ENCODE results near the gene DDR1. TPM values are rescaled to one million over a fixed set of nuclear protein-coding genes. Genes with fewer than 3 reads are reported as not detected.
"Not testable (repeated sequence)": the region's sequence is repeated elsewhere in the genome, so short reads cannot be mapped to it uniquely, and the experiment has no call there.

DDR1 gene
- total and polyA plus RNA-seq, 4 donors, result 6.8 to 32.0 (median 22.5) TPM

- peak overlapping the region; percentile 33 to 72 for H3K27ac ChIP-seq (ENCODE audit: low read depth in 1 of 2, low read length in 2 of 2)
- no peaks in the 10 kb centered on the region for H3K4me1 ChIP-seq (ENCODE audit: control insufficient read depth in 1 of 2, insufficient read depth in 2 of 2, low read length in 2 of 2)
- H3K27me3 ChIP-seq (ENCODE audit: control insufficient read depth in 1 of 2, insufficient read depth in 2 of 2, low read length in 1 of 2), result no peaks in the 10 kb centered on the region
- DNase-seq (no peak), ATAC-seq (ENCODE audit: low FRiP score) (no peak)
- peak overlapping the region in 1 of 2 donors; percentile 33 for H3K4me3 ChIP-seq (ENCODE audit: low read length in 2 of 2)
- intact Hi-C loops (cut with DNase I), result loop anchor here (5.0 kb wide), 3 partner anchors 157 to 172 kb away; no protein-coding TSS in a partner anchor
- 32 to 42% methylated on average over 17 of the region's 17 CpGs for WGBS, 2 donors
- H3K36me3 ChIP-seq (ENCODE audit: control insufficient read depth in 1 of 2, insufficient read depth in 2 of 2, low read length in 1 of 2), result peaks cover 0 to 2% of the 10 kb centered on the region in 2 donors
- no peaks in the 10 kb centered on the region for H3K9me3 ChIP-seq (ENCODE audit: control insufficient read depth, low read length)
Observed at GRCh38 chr6:30914854-30915590, 30.7 kb downstream of the DDR1 start.

GRCh38 chr6:30915591-30915946, 31.2 kb downstream of the DDR1 start:
- no peaks in the 10 kb centered on the region for H3K4me1 ChIP-seq (ENCODE audit: control insufficient read depth in 1 of 2, insufficient read depth in 2 of 2, low read length in 2 of 2)
- no peaks in the 10 kb centered on the region for H3K27me3 ChIP-seq (ENCODE audit: control insufficient read depth in 1 of 2, insufficient read depth in 2 of 2, low read length in 1 of 2)
- H3K4me3 ChIP-seq (ENCODE audit: low read length in 2 of 2), result no peak overlapping the region
- H3K27ac ChIP-seq (ENCODE audit: low read depth in 1 of 2, low read length in 2 of 2), result no peak overlapping the region
- H3K36me3 ChIP-seq (ENCODE audit: control insufficient read depth in 1 of 2, insufficient read depth in 2 of 2, low read length in 1 of 2), result peaks cover 2 to 5% of the 10 kb centered on the region in 2 donors
- DNase-seq (no peak), ATAC-seq (ENCODE audit: low FRiP score) (peak; percentile 38)
- intact Hi-C loops (cut with DNase I), result loop anchor here (5.0 kb wide), 3 partner anchors 157 to 172 kb away; no protein-coding TSS in a partner anchor
- no peaks in the 10 kb centered on the region for H3K9me3 ChIP-seq (ENCODE audit: control insufficient read depth, low read length)
- WGBS, 2 donors, result 28 to 34% methylated on average over 5 of the region's 5 CpGs

GRCh38 chr6:30917041-30917440, 32.7 kb downstream of the DDR1 start:
- WGBS, 2 donors, result 86 to 93% methylated on average over 7 of the region's 7 CpGs
- no peak overlapping the region for H3K27ac ChIP-seq (ENCODE audit: low read depth in 1 of 2, low read length in 2 of 2)
- no peaks in the 10 kb centered on the region for H3K9me3 ChIP-seq (ENCODE audit: control insufficient read depth, low read length)
- DNase-seq (no peak), ATAC-seq (ENCODE audit: low FRiP score) (no peak)
- peaks cover 2 to 5% of the 10 kb centered on the region in 2 donors for H3K36me3 ChIP-seq (ENCODE audit: control insufficient read depth in 1 of 2, insufficient read depth in 2 of 2, low read length in 1 of 2)
- H3K27me3 ChIP-seq (ENCODE audit: control insufficient read depth in 1 of 2, insufficient read depth in 2 of 2, low read length in 1 of 2), result no peaks in the 10 kb centered on the region
- intact Hi-C loops (cut with DNase I), result loop anchor here (5.0 kb wide), 3 partner anchors 155 to 170 kb away; no protein-coding TSS in a partner anchor
- H3K4me3 ChIP-seq (ENCODE audit: low read length in 2 of 2), result no peak overlapping the region
- no peaks in the 10 kb centered on the region for H3K4me1 ChIP-seq (ENCODE audit: control insufficient read depth in 1 of 2, insufficient read depth in 2 of 2, low read length in 2 of 2)

- Histone ChIP-seq H3K27ac (ENCODE audit: low read depth in 1 of 2, low read length in 2 of 2) (no peak overlapping the region), H3K9me3 (ENCODE audit: control insufficient read depth, low read length) (no peaks in the 10 kb centered on the region), H3K36me3 (ENCODE audit: control insufficient read depth in 1 of 2, insufficient read depth in 2 of 2, low read length in 1 of 2) (peaks cover 2 to 5% of the 10 kb centered on the region in 2 donors), H3K4me1 (ENCODE audit: control insufficient read depth in 1 of 2, insufficient read depth in 2 of 2, low read length in 2 of 2) (no peaks in the 10 kb centered on the region), H3K4me3 (ENCODE audit: low read length in 2 of 2) (no peak overlapping the region), H3K27me3 (ENCODE audit: control insufficient read depth in 1 of 2, insufficient read depth in 2 of 2, low read length in 1 of 2) (no peaks in the 10 kb centered on the region)
- DNase-seq (no peak), ATAC-seq (ENCODE audit: low FRiP score) (no peak)
- intact Hi-C loops (cut with DNase I), result loop anchor here (5.0 kb wide), 3 partner anchors 155 to 170 kb away; no protein-coding TSS in a partner anchor
- 86 to 87% methylated on average over 8 of the region's 8 CpGs for WGBS, 2 donors
Observed at GRCh38 chr6:30917487-30917886, 33.2 kb downstream of the DDR1 start.

- Histone ChIP-seq H3K27ac (ENCODE audit: low read depth in 1 of 2, low read length in 2 of 2) (no peak overlapping the region), H3K4me1 (ENCODE audit: control insufficient read depth in 1 of 2, insufficient read depth in 2 of 2, low read length in 2 of 2) (no peaks in the 10 kb centered on the region), H3K36me3 (ENCODE audit: control insufficient read depth in 1 of 2, insufficient read depth in 2 of 2, low read length in 1 of 2) (peaks cover 2 to 5% of the 10 kb centered on the region in 2 donors), H3K9me3 (ENCODE audit: control insufficient read depth, low read length) (no peaks in the 10 kb centered on the region), H3K27me3 (ENCODE audit: control insufficient read depth in 1 of 2, insufficient read depth in 2 of 2, low read length in 1 of 2) (no peaks in the 10 kb centered on the region), H3K4me3 (ENCODE audit: low read length in 2 of 2) (no peak overlapping the region)
- WGBS, 2 donors, result 91 to 97% methylated on average over 8 of the region's 8 CpGs
- ATAC-seq (ENCODE audit: low FRiP score) (no peak), DNase-seq (no peak)
- intact Hi-C loops (cut with DNase I), result loop anchor here (5.0 kb wide), 3 partner anchors 154 to 169 kb away; no protein-coding TSS in a partner anchor
Observed at GRCh38 chr6:30918670-30919069, 34.4 kb downstream of the DDR1 start.

- Histone ChIP-seq H3K4me3 (ENCODE audit: low read length in 2 of 2) (no peak overlapping the region), H3K4me1 (ENCODE audit: control insufficient read depth in 1 of 2, insufficient read depth in 2 of 2, low read length in 2 of 2) (no peaks in the 10 kb centered on the region), H3K36me3 (ENCODE audit: control insufficient read depth in 1 of 2, insufficient read depth in 2 of 2, low read length in 1 of 2) (peaks cover 2 to 5% of the 10 kb centered on the region in 2 donors), H3K9me3 (ENCODE audit: control insufficient read depth, low read length) (no peaks in the 10 kb centered on the region), H3K27ac (ENCODE audit: low read depth in 1 of 2, low read length in 2 of 2) (no peak overlapping the region), H3K27me3 (ENCODE audit: control insufficient read depth in 1 of 2, insufficient read depth in 2 of 2, low read length in 1 of 2) (no peaks in the 10 kb centered on the region)
- no peak for ATAC-seq (ENCODE audit: low FRiP score)
- intact Hi-C loops (cut with DNase I), result no loop called here
- 89 to 90% methylated on average over 7 of the region's 7 CpGs for WGBS, 2 donors
- no peak for DNase-seq
Observed at GRCh38 chr6:30922447-30922852, 38.1 kb downstream of the DDR1 start.

GRCh38 chr6:30924040-30924627, 39.8 kb downstream of the DDR1 start:
- ATAC-seq (ENCODE audit: low FRiP score), result not testable (repeated sequence)

GRCh38 chr6:30926644-30927043, 42.3 kb downstream of the DDR1 start:
- no peak for ATAC-seq (ENCODE audit: low FRiP score)
- H3K27me3 ChIP-seq (ENCODE audit: control insufficient read depth in 1 of 2, insufficient read depth in 2 of 2, low read length in 1 of 2), result no peaks in the 10 kb centered on the region
- intact Hi-C loops (cut with DNase I), result no loop called here
- no peak overlapping the region for H3K4me3 ChIP-seq (ENCODE audit: low read length in 2 of 2)
- no peaks in the 10 kb centered on the region for H3K36me3 ChIP-seq (ENCODE audit: control insufficient read depth in 1 of 2, insufficient read depth in 2 of 2, low read length in 1 of 2)
- H3K4me1 ChIP-seq (ENCODE audit: control insufficient read depth in 1 of 2, insufficient read depth in 2 of 2, low read length in 2 of 2), result no peaks in the 10 kb centered on the region
- H3K9me3 ChIP-seq (ENCODE audit: control insufficient read depth, low read length), result peaks cover 2% of the 10 kb centered on the region
- DNase-seq, result no peak
- WGBS, 2 donors, result 71 to 76% methylated on average over 4 of the region's 4 CpGs
- H3K27ac ChIP-seq (ENCODE audit: low read depth in 1 of 2, low read length in 2 of 2), result peak overlapping the region in 1 of 2 donors; percentile 8

More at GRCh38 chr6:30924040-30924627, 39.8 kb downstream of the DDR1 start:
- DNase-seq; H3K36me3 ChIP-seq (ENCODE audit: control insufficient read depth in 1 of 2, insufficient read depth in 2 of 2, low read length in 1 of 2); intact Hi-C loops (cut with DNase I); H3K27ac ChIP-seq (ENCODE audit: low read depth in 1 of 2, low read length in 2 of 2); H3K27me3 ChIP-seq (ENCODE audit: control insufficient read depth in 1 of 2, insufficient read depth in 2 of 2, low read length in 1 of 2); H3K4me1 ChIP-seq (ENCODE audit: control insufficient read depth in 1 of 2, insufficient read depth in 2 of 2, low read length in 2 of 2); H3K9me3 ChIP-seq (ENCODE audit: control insufficient read depth, low read length); H3K4me3 ChIP-seq (ENCODE audit: low read length in 2 of 2): not testable (repeated sequence)
- WGBS, 2 donors, result 84 to 87% methylated on average over 9 of the region's 9 CpGs

Data from aorta (tissue), 5 donors.